NCI-H524 treated with DMSO at 0.1 percent for 48 hours (cell line): Measurements from ENCODE around the gene CEBPA.

Experiments used
- DNase-seq: peaks from one replicate; lab custom pipeline; 2025; lab: John Stamatoyannopoulos, UW

Gene CEBPA

DNA sequence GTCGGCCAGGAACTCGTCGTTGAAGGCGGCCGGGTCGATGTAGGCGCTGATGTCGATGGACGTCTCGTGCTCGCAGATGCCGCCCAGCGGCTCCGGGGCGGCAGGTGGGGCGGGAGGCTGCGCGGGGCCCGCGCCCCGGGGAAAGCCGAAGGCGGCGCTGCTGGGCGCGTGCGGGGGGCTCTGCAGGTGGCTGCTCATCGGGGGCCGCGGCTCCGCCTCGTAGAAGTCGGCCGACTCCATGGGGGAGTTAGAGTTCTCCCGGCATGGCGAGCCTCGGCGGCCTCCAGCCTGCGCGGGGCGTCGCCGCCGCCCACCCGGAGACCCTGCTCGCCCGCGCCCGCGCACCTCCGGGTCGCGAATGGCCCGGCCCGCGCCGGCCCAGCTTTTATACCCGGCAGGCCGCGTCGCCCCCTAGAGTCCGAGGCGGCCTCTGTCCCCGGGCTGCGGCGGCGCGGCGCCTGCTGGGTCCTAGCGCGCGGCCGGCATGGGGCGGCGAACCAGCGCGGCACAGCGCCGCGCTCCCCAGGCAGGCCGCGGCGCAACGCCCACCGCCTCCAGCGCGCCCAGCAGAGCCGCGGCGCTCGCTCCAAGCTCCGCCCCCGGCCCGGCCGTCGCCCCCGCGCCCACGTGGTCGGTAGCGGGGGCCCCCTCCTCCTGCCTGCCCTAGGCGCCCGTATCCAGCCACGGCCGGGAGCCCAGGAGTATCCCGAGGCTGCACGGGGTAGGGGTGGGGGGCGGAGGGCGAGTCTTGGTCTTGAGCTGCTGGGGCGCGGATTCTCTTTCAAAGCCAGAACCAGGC is at the start of gene CEBPA:
CEBPA (minus strand) TSS at position 360 of the 799 bp plus-strand sequence; CDS start at position 240, 120 bp downstream.
- peak; percentile 13 for DNase-seq

DNA sequence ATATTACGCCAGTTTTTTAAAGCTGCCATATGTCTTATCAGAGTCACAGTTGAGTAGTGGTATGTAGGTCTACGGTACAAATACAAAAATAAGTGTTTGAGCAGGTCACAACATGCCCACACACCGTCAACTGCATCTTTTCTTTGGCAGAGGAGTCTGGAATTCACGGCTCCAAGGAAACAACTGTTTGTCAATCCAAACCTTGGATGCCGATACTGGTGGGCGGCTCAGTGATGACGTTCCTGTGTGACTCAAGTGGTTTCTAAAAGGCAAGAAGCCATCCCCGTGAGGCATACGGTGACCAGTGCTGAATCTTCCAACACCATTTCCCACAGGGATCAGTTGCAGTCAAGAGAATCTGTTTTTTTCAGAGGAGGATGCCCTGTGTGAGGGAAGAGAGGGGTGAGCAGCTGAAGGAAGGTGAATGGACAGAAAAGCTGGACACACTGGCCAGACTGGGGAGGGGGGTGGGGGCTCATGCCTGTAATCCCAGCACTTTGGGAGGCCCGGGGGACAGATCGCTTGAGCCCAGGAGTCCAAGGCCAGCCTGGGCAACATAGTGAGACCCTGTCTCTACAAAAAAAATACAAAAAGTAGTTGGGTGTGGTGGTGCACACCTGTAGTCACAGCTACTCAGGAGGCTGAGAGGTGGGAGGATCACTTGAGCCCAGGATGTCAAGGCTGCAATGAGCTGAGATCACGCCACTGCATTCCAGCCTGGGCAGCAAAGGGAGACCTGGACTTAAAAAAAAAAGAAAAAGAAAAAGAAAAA is 48.4 kb upstream of the CEBPA start:
- DNase-seq: no peak

DNA sequence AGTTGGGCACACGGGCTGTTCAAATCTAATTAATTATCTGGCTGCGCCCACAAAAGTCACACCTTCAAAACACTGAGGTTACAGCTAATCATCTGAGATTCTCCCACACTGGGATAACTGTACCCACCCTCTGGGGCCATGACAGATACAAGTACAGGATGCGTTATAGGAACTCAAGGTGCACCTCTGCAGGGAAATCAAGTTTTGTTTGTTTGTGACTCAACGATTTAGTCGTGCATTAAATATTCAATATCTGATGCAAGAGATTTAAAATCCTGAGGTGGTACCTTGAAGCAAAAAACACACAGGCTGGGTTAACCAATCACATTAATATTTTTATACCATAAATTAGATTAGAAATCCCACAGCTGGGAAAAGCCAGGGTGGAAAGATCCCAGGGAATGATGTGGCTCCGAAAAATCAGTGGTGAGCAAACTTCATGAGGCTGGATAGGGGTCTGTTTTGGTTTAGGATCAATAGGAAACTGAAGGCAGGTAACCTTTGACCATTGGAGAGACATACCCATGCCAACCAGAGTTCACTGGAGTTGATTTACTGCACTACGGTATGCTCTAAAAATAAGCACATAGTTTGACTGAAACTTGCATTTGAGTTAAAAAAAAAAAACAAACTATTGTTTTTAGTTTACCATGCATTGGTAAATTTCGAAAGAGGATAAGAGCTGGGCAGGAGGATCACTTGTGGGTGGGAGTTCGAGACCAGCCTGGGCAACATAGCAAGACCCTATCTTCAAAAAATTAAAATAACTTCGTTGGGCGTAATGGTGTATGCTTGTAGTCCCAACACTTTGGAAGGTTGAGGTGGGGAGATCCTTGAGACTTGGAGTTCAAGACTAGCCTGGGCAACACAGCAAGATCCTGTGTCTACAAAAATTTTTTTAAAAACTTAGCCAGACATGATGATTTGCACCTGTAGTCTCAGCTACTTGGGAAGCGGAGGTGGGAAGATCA is 47.3 kb upstream of the CEBPA start:
- DNase-seq: no peak

DNA sequence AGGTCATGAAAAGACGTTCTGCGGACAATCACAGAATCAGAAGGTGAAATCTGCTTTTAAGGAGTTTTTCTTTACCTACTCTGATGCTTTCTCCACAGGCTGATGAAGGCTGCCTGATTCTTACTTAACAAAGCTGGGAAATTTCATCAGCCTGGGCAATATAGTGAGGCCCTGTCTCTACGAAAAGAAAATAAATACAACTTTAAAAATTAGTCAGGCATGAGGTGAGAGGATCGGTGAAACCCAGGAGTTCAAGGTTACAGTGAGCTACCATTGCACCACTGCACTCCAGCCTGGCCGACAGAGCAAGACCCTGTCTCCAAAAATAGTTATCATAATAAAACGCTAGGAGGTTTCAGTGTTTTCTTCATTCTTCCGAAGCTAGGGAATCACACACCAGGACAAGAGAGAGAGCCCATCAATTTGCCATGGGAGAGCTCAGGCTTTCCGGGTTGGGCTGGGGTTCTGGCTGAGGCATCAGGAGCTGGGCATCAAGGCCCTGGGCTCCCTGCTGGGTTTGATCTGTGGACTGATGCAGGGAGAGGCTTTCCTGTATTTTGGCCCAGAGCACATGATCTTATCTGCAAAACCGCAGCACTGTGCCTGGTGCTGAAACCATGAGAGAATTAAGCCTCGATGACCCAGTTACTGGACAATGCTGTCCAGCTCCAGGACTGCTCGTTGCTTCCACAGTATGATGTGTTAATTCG is 46.1 kb upstream of the CEBPA start:
- DNase-seq: no peak

DNA sequence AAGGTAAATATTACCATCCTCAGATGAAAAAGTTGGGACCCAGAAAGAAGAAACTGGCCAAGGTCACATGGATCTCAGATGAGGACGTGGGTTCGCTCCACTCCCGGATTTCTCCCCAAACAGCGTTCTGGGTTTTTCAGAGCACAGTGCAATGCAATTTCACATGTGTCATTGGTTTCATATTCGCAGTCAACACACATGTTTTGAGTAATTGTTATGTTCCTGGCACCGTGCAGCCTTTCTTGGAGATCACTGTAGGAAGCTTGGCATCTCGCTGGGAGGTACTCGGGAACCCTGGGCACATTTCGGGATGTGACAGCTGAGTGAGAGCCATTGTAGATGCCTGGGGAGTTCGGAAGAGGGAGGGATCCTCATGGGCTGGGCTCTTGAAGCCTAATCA is 45.0 kb upstream of the CEBPA start:
- no peak for DNase-seq

DNA sequence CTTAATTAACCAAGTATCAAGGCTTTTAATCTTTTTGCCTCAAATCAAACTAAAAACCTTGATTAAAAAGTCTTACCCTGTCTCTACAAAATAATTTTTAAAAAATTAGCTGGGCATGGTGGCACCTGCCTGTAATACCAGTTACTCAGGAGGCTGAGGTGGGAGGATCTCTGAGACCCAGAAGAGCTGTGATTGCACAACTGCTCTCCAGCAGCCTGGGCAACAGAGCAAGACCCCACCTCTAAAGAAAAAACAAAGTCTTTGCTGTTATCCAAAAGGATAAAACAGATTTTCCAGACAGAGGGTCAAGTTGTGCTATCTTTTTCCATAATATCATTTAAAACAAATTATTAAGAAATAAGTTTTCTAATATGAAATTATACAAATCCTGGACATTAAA is 44.3 kb upstream of the CEBPA start:
- no peak for DNase-seq

DNA sequence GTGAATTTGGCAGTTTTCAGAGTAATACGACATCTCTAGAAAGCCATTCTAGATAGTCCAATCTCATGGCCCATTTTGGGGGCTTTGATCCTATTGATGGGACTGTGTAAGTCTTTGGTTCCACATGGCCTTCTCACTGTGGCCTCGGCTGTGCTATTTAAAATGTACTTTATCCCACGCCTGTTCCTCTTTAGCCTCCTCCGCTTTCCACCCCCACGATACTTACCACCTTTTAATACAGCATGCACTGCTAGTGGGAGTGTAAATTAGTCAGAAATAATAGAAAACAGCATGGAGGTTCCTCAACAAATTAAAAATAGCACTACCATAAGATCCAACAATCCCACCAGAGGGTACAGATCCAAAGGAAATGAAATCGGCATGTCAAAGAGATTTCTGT is 42.8 kb upstream of the CEBPA start:
- DNase-seq: no peak

DNA sequence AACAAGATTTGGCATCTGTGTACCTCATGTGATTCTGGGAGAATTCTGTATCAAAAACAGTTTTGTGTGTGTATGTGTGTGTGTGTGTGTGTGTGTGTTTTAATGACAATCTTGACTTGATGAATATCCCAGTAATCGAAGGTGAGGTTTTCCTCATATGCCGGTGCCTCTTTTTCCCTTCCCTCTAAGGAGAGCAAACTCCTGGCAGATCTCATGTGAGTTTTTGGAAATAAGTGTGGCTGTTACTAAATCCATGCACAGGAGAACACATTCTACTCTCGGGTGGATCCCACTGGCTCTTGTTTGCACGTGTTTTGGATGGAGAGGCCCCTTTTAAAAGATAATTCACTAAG is 42.2 kb upstream of the CEBPA start:
- no peak for DNase-seq

DNA sequence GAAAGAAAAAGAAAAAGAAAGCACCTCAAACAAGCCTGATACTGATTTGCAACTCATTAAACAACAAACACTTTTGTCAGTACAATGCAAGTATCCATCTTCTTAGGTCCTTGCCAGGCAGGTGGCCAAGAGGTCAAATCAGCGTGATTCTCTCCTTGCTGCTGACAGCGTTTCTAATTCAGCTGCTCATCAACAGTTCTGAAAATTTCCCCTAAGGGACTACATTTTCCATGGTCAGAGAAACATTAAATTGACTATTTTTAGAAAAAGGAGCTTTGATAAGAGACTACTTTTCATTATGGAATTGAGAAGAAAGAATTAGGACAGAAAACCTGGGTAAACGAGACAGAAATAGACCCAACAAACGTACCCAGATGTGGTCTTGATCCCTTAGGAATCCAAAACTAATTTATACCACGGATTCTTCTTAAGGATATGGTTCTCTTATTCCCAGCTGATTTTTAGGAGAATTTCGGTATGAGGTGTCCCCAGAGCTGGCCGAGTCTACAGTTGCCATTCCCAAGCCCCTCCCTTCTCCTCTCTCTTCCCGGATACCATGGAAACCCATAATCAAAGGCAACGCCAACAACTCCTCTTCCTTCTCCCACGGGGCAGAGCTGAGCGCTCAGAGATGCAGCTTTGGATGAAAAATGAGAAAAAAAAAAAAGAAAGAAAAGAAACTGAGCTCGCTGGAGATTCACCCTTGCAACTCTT is 41.7 kb upstream of the CEBPA start:
- DNase-seq: no peak

DNA sequence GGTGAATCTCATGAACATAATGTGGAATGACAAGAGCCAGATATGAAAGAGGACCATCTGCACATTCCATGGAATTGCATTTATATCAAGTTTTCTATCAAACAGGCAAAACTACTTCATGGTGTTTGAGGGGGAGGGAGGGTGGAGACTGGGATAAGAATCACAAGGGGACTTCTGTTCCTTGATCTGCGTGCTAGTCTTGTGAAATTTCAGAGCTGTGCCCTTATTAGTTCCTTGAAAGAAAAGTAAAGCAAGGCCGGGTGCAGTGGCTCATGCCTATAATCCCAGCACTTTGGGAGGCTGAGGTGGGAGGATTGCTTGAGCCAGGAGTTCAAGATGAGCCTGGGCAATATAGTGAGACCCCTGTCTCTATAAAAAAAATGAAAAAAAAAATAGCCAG is 41.0 kb upstream of the CEBPA start:
- no peak for DNase-seq

DNA sequence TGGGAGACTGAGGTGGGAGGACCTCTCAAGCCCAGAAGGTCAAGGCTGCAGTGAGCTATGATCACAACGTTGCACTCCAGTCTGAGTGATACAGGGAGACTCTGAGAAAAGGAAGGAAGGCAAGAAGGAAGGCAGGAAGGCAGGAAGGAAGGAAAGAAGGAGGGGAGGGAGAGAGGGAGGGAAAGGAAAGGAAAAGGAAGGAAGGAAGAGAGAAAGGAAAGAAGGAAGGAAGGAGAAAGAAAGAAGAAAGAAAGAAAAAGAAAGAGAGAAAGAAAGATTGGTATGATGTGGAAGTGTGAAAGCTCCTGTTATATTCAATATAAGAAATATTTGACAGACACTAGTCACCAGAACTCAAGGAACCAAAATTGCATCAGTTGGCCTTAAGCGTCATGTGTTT is 38.7 kb upstream of the CEBPA start:
- DNase-seq: no peak

DNA sequence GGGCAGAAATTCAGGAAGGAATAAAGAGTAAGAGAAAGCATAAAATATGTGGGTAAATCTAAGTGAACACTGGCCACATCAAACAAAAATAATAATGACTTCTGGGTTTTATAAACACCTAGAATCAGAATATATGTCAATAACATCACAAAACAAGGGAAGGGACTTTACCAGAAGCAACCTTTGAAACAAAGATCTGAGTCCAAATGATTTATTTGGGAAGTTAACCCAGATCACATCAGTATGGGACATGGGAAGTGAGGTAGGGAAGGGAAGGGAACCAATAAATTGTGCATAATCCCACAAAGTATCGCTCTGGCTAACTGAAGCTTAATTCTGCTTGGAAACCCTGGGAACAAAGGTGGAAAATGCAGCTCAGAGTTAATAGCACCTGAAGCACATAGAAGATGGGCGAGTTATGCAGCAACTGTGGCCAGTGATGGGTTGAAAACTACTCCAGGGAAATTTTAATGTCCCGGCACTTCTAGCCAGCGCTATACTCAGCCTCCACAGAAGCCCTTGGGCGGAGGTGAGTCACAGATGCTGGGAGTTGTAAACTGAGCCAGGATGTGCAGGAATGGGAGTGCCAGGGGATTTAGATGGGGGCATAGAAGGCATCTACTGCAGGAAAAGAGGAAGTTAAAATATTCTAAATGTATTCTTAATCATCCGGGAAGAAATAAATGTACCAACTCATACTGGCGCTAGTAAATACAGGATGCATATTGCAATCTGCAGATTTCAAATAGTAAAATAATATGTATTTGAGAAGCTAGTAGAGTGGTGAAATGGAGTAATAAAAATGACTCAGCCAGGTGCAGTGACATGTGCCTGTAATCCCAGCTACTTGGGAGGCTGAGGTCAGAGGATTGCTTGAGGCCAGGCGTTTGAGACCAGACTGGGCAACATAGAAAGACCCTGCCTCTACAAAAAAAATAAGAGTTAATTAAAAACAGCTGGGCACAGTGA is 37.0 kb upstream of the CEBPA start:
- DNase-seq: no peak

DNA sequence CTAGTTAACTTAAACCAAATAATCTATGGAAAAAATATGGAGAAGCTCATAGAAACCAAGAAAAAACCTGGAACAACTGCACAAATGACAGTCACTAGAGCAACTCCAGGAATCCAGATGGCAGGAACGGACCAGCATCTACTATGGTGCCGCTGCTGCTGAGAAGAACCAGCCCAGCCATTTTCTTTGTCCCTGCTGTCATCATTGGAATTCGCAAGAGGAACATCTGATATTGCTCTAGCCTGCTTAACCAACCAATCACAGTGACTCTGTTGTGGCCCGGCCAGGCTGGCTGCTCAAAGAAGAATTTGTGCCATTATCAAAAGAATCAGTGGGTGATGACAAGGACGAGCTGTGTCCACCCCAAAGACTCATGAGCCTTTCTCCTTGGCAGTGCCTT is 33.1 kb upstream of the CEBPA start:
- no peak for DNase-seq

DNA sequence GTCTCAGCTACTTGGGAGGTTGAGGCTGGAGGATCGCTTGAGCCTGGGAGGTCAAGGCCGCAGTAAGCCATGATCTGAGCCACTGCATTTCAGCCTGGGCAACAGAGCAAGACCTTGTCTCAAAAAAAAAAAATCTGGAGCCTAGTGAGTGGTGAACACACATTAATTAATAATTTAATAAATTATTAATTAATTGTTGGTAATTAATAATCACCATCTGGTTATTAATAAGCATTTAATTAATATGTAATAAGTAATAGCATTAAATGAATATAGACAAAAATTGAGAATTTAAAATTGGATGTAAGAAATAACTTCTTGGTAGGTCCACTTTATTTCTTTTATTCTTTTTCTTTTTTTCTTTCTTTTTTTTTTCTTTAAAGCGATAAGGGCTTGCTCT is 31.9 kb upstream of the CEBPA start:
- no peak for DNase-seq

DNA sequence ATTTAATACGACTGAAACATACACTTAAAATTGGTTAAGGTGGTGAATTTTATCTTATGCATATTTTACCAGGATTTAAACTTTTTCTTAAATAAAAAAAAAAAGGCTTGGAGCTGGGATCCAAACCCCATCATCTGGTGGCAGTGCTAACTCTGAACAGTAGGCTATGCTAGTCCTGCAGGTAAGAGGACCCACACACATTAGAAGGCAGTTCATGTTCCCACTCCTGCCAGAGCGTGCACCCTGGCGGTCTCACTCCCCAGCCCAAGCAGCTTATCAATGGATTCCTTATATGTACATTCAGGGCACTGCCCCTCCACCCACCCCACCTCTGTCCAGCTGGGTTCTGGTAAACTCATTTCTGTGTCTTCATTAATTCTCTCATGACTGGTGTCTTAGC is 31.3 kb upstream of the CEBPA start:
- DNase-seq: no peak

DNA sequence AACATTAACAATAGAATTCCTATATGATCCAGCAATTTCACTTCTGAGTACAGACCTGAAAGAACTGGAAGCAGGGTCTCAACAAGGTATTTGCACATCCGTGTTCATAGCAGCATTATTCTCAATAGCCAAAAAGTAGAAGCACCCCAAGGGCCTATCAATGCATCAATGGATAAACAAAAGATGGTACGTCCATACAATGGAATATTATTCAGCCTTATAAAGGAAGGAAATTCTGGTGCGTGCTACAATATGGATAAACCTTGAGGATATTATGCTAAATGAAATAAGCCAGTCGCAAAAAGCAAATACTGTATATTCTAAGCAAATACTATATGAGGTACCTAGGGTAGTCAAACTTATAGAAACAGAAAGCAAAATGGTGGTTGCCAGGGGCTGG is 30.8 kb upstream of the CEBPA start:
- no peak for DNase-seq

DNA sequence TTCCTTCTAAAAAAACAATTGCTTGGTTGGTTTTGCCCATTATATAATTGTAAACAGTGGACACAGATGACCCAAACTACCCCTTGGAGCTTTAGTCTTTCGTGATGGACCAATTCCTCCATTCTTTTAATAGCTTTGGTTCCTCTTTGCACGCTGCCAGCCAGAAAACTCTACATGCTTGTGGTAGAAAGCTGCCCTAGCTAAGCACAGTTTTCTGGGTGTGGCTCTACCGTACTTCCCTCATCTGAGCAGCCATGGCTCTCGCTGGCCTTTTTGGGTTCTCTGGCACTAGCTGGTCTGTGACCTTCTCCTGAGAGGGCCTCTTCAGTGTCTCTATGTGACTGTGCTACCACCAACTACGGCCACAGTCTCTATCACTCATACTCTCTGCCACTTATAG is 29.9 kb upstream of the CEBPA start:
- no peak for DNase-seq

DNA sequence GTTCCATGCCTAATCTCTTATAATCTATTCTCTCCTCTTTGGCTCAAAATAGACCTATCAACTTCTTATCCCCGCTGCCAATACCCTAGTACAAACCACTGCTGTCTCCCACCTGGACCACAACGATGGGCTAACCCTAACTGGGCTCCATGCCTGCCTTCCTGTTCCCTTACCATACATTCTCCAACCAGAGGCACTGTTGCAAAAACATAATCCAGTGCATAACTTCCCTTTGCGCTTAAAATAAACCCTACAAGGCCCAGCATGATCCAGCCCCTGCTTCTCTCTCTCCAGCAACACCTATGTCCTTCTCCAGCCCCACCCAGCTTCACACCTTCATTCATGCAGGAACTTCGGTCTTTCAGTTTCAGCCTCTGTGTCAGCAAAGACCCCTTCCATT is 27.4 kb upstream of the CEBPA start:
- no peak for DNase-seq

DNA sequence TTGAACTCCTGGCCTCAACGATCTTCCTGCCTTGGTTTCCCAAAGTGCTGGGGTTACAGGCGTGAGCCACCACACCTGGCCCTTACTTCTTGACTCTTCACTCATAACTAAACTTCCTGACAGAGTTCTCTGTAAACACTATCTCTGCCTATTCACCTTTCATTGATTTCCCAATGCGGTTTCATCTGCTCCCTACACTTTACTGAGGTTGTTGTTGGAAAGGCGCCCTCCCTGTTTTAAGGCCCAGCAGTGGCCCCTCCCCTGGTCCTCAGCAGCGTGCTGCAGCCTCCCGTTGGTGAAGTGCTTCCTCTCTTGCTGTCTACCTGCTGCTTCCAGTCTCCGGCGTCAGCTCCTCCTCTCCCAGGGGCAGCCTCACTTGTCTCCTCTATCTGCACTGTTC is 26.7 kb upstream of the CEBPA start:
- DNase-seq: no peak

DNA sequence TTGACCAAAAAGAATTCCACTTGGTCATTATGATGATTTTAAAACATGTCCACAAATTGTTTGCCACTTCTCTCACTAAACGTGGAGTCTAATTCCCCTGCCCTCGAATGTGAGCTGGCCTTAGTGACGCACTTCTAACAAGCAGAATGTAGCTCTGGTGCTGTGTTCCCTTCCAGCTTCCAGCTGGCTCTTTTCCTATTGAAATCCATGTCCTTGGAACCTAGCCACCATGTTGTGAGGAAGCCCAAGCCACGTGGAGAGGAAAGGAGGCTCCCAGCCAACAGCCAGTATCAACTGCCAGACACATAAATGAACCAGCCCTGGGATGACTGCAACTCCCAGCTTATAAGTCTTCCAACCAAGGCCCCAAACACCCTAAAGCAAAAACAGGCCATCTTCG is 23.6 kb upstream of the CEBPA start:
- no peak for DNase-seq
